GM13976 (cell line): ENCODE measurements around the gene SHH.

Experiments used
- DNase-seq: peaks from one replicate; pipeline ENCODE4 v3.0.0; 2012; ENCODE audit warnings: low spot score
- in situ Hi-C: fragments of 300-500 bp; cut with MboI; formaldehyde crosslinking; loops from one replicate; pipeline ENCODE4 v1.12.0; 2022; ENCODE audit warnings: low sequenced_read_pairs, mixed read lengths, inconsistent platforms; ENCODE audit not compliant: unreplicated experiment
- TF ChIP-seq, protein P1 (sequence below): IDR thresholded peaks from 2 replicates; pipeline ENCODE4 v1.5.1; 2012; ENCODE audit warnings: borderline replicate concordance, mild to moderate bottlenecking; ENCODE audit not compliant: insufficient read depth; ENCODE audit errors: extremely low read depth, missing control alignments, control extremely low read depth

SHH gene

DNA sequence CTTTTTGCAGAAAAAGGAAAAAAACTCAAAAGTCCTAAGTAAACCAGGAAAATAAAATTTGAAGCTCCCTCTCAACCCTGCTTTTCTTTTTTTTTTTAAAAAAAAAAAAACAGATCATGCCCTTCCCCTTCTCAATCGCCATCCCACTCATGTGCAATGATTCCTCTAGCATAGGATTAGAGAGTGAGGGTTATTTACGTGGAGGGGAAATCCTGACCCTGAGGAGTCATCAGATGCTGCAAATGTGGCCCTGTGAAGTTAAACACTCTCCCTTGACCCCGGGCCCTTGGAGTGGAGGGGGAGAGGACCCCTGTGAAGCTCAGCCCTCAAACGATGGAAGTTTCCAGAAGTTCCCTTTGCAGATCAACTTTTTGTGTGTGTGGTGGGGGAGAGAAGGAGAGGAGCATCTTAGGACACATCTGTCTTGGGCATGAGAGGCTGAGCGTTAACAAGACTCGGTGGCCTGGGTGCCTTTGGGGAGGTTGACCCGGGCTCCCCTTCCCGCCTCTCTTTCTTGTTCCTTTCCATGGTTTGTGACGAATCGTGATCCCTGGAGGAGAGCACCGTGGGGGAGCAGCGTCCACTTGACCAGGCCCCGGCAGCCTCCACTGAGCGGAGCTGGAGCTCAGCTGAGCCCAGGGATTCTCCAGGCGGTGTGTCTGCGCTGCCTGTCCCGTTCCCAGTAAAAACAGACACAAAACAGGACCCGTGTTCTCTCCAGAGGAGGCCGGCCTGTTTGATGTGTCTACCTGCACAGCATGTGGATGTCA lies 1.5 kb upstream of the SHH start:
- no peak for DNase-seq
- TF ChIP-seq, protein P1, sequence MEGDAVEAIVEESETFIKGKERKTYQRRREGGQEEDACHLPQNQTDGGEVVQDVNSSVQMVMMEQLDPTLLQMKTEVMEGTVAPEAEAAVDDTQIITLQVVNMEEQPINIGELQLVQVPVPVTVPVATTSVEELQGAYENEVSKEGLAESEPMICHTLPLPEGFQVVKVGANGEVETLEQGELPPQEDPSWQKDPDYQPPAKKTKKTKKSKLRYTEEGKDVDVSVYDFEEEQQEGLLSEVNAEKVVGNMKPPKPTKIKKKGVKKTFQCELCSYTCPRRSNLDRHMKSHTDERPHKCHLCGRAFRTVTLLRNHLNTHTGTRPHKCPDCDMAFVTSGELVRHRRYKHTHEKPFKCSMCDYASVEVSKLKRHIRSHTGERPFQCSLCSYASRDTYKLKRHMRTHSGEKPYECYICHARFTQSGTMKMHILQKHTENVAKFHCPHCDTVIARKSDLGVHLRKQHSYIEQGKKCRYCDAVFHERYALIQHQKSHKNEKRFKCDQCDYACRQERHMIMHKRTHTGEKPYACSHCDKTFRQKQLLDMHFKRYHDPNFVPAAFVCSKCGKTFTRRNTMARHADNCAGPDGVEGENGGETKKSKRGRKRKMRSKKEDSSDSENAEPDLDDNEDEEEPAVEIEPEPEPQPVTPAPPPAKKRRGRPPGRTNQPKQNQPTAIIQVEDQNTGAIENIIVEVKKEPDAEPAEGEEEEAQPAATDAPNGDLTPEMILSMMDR: no peak
- in situ Hi-C loops: loop anchor here (10.0 to 25.0 kb wide), 2 partner anchors 661 to 999 kb away; no protein-coding TSS in a partner anchor

DNA sequence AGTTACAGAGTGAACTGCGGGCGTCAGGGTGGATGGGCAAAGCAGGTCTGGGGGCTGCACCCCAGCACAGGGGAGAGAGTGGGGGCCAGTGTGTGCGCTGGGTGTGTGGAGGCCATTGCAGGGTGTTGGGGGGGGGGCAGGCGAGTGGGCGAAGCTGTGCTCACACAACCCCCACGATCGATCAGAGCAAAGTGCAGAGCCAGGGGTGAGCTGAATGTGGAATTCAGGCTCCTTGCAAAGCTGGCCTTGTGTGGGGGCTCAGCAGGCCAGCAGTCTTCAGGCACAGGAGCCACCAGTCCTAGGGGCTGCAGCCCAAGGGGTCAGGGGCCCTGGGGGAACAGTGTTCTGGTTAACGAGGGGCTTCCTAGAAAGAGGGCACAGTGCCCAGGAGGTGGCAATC lies 862 bp upstream of the SHH start:
- TF ChIP-seq, protein P1: no peak
- in situ Hi-C loops: loop anchor here (10.0 to 25.0 kb wide), 2 partner anchors 662 to 999 kb away; no protein-coding TSS in a partner anchor
- no peak for DNase-seq

DNA sequence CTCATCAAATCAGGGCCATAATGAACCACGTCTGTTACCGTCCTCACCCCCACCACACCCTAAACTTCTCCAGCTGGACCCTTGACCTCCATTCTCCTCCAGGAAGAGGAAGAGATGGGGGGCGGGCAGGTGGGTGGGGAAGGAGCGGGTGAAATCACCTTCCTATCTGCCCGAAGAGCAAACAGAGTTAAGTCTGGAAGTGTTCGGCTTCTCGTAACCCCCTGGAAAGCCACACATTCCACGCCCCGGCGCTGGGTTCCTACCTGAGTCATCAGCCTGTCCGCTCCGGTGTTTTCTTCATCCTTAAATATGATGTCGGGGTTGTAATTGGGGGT lies 736 bp downstream of the SHH start:
- in situ Hi-C loops: loop anchor here (10.0 to 25.0 kb wide), 2 partner anchors 663 to 1001 kb away; no protein-coding TSS in a partner anchor
- TF ChIP-seq, protein P1: no peak
- no peak for DNase-seq

DNA sequence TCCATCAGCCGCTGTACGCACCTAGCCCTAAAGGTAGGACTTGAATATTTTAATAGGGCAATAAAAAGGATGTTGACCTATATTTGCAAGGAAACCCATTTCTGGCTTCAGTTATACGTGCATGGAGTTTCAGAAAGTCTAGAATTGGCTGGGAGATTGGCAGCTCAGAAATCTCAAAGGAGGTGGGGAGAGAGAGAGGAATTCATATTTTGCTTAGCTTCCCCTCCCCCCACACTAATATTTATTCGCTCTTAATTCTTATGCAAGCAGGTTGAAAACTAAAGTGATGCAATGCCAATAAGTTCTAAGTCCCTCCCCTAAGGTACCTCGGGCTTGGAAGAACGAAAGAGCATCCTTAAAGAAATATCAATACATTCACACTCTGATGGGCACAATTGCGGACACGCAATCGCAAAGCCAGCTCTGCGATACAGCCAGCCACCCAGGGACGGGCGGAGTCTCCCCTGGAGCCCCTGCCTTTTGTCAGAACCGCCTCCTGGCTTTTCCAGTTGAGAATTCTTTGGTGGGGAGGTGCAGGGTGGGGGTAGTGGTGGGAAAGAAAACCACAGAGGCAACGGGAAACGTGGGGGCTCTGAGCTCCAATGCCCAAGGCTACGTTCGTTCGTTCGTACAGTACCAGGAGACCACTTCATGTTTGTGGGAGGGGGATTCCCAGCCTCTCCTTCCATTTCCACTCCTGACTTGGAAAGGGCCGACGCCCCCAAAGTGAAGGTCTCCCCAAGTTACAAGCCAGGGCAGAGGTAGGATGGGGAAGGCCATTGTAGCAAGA lies 1.3 kb downstream of the SHH start:
- no peak for DNase-seq
- in situ Hi-C loops: loop anchor here (10.0 to 25.0 kb wide), 2 partner anchors 664 to 1001 kb away; no protein-coding TSS in a partner anchor
- TF ChIP-seq, protein P1: no peak

DNA sequence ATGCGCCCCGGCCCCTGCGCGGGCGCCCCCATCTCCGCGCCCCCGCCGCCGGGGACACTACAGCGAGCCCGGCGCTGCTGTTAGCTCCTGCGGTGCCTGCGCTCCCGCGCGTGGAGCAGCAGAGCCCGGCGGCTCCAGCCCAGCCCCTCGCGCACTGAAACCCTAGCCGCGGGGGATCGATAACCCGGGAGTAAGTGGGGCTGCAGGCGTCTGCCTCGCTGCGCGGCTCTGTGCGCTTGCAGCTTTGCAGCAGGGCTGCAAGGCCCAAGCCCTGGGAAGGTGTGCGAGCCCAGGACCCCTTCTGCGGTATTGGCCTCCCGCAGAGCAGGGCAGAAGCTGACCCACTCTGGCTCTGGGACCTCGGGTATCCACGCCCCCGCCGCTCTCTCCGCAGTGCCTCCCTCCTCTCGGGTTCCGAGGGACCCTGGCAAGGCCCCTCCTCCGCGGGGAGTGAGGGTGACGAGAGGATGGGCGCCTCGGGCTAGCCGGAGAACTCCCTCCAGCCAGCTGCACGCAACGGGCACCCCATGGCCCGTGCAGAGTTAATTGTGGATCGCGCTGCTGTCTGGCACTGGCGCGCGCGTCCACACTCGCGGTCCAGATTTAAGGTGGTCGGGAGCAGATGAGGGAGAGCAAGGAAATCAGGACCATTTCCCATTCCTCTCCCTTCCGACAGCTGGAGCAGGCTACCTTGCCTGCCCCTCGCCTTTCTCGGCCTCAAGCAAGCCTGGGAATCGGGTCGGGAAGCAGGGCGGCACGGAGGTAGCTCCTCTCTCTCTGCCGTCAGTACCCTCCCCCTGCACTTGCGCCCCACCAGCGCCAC lies 2.1 kb downstream of the SHH start:
- in situ Hi-C loops: loop anchor here (10.0 to 25.0 kb wide), 2 partner anchors 665 to 1002 kb away; no protein-coding TSS in a partner anchor
- no peak for DNase-seq
- TF ChIP-seq, protein P1: no peak
